GM18867 (cell line): ENCODE measurements around the gene HOXA13.
A peak's percentile ranks its signal among the peaks of the same experiment; 100 is the strongest.

ENCODE experiments used
- ATAC-seq: cut with Tn5 transposase; IDR thresholded peaks from one replicate; pipeline ENCODE4 v1.9.1; 2021; ENCODE audit warnings: mild to moderate bottlenecking, moderate library complexity; ENCODE audit not compliant: unreplicated experiment

Gene HOXA13

GRCh38 chr7:27199849-27200760, at the start of gene HOXA13:
Gene HOXA13, minus strand, starts transcription at chr7:27200091. Its CDS starts 14 bp downstream, at chr7:27200077.
- peak; percentile 79 for ATAC-seq

GRCh38 chr7:27248911-27249723, 49.2 kb upstream of the HOXA13 start:
- ATAC-seq, result no peak

GRCh38 chr7:27248427-27248806, 48.5 kb upstream of the HOXA13 start:
- no peak for ATAC-seq

GRCh38 chr7:27247452-27248426, 47.8 kb upstream of the HOXA13 start:
- ATAC-seq, result no peak

- ATAC-seq, result no peak
Observed at GRCh38 chr7:27247000-27247399, 47.1 kb upstream of the HOXA13 start.

- ATAC-seq, result no peak
Observed at GRCh38 chr7:27245798-27246691, 46.2 kb upstream of the HOXA13 start.

- no peak for ATAC-seq
Observed at GRCh38 chr7:27245124-27245797, 45.4 kb upstream of the HOXA13 start.

- no peak for ATAC-seq
Observed at GRCh38 chr7:27244488-27245123, 44.7 kb upstream of the HOXA13 start.

GRCh38 chr7:27243340-27244163, 43.7 kb upstream of the HOXA13 start:
- ATAC-seq, result no peak

- no peak for ATAC-seq
Observed at GRCh38 chr7:27242555-27243339, 42.9 kb upstream of the HOXA13 start, which contains the start of gene EVX1. Gene EVX1, plus strand, starts transcription at chr7:27242802. Its CDS starts 229 bp downstream, at chr7:27243031.

- no peak for ATAC-seq
Observed at GRCh38 chr7:27242154-27242553, 42.3 kb upstream of the HOXA13 start.

GRCh38 chr7:27241189-27242056, 41.5 kb upstream of the HOXA13 start:
- ATAC-seq, result no peak

GRCh38 chr7:27240015-27240731, 40.3 kb upstream of the HOXA13 start:
- no peak for ATAC-seq

GRCh38 chr7:27239387-27240014, 39.6 kb upstream of the HOXA13 start:
- ATAC-seq, result no peak

GRCh38 chr7:27238979-27239386, 39.1 kb upstream of the HOXA13 start:
- ATAC-seq, result no peak
